Upper lobe of right lung (tissue), 1 donor: Measurements from ENCODE around the gene DTNB. TPM values are rescaled to one million over a fixed set of nuclear protein-coding genes. Genes with fewer than 3 reads are reported as not detected.

Experiments
- ATAC-seq: fragments of 200-7000 bp; cut with Tn5 transposase; one replicate; pipeline ENCODE4 v1.9.1; 2020; ENCODE audit warnings: mild to moderate bottlenecking, moderate library complexity
- DNase-seq: peaks from one replicate; pipeline ENCODE4 v3.0.0-alpha.2; 2020
- H3K27ac ChIP-seq: fragments of 200-600 bp; one replicate; pipeline ENCODE4 v1.8.0; 2022
- H3K27me3 ChIP-seq: fragments of 200-600 bp; one replicate; pipeline ENCODE4 v1.8.0; 2022; ENCODE audit warnings: mild to moderate bottlenecking
- H3K36me3 ChIP-seq: fragments of 200-600 bp; one replicate; pipeline ENCODE4 v1.8.0; 2022
- H3K4me1 ChIP-seq: fragments of 200-600 bp; one replicate; pipeline ENCODE4 v1.8.0; 2022
- H3K4me3 ChIP-seq: fragments of 200-600 bp; one replicate; pipeline ENCODE4 v1.8.0; 2022; ENCODE audit warnings: mild to moderate bottlenecking
- H3K9me3 ChIP-seq: fragments of 200-600 bp; one replicate; pipeline ENCODE4 v1.8.0; 2022
- intact Hi-C: fragments of 100-400 bp; cut with DNase I; formaldehyde crosslinking; loops from one replicate; pipeline ENCODE4 v1.11.0; 2022
- microRNA-seq: library from miRNA; unstranded; fragments of <30 nt; microRNA quantifications from one replicate; pipeline ENCODE4 v1.2.0, GENCODE V29; 2020; ENCODE audit warnings: borderline microRNAs expressed
- total RNA-seq: library from RNA; stranded (reverse); fragmentation: NEBNext Ultra II Directional; extraction: Animal tissue kit (Norgen Biotek cat#: 25700); gene quantifications from one replicate; pipeline ENCODE4 v1.2.1, GENCODE V29; 2021
- TF ChIP-seq, protein P1 (sequence below): fragments of 200-600 bp; IDR thresholded peaks from one replicate; pipeline ENCODE4 v1.8.0; 2022; ENCODE audit warnings: antibody characterized with exemption
- donor health status: DM: no; HTN: yes; CAD: no; lungs with severe emphysema.

Gene DTNB
- total RNA-seq, 1 donor from 2014 or later = 18.1 TPM

DNA sequence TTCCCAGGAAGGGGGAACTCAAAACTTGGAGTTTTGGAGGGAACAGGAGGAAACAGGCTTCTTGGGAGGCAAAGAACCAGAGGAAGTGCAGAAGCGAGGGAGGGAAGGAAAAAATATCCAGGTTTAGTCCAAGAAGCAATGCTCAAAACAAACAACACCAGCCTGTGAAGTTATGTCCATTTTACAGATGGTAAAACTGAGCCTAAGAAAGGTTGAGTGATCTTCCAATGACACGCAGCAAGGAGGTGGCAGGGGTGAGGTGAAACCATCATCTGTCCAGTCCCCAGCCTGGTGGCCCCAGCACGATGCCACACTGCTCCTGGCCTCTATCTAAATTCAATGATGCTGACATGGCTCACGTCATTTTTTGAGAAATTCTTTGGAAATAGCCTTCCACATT, 342.4 kb downstream of the DTNB start:
- intact Hi-C loops = no loop called here
- DNase-seq (no peak), ATAC-seq (no peak)
- TF ChIP-seq, protein P1, sequence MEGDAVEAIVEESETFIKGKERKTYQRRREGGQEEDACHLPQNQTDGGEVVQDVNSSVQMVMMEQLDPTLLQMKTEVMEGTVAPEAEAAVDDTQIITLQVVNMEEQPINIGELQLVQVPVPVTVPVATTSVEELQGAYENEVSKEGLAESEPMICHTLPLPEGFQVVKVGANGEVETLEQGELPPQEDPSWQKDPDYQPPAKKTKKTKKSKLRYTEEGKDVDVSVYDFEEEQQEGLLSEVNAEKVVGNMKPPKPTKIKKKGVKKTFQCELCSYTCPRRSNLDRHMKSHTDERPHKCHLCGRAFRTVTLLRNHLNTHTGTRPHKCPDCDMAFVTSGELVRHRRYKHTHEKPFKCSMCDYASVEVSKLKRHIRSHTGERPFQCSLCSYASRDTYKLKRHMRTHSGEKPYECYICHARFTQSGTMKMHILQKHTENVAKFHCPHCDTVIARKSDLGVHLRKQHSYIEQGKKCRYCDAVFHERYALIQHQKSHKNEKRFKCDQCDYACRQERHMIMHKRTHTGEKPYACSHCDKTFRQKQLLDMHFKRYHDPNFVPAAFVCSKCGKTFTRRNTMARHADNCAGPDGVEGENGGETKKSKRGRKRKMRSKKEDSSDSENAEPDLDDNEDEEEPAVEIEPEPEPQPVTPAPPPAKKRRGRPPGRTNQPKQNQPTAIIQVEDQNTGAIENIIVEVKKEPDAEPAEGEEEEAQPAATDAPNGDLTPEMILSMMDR = no peak
- H3K27ac ChIP-seq = no peak overlapping the region
- no peak overlapping the region for H3K4me3 ChIP-seq
- H3K36me3 ChIP-seq = no peaks in the 10 kb centered on the region
- no peaks in the 10 kb centered on the region for H3K9me3 ChIP-seq
- no peaks in the 10 kb centered on the region for H3K4me1 ChIP-seq
- H3K27me3 ChIP-seq = no peaks in the 10 kb centered on the region

DNA sequence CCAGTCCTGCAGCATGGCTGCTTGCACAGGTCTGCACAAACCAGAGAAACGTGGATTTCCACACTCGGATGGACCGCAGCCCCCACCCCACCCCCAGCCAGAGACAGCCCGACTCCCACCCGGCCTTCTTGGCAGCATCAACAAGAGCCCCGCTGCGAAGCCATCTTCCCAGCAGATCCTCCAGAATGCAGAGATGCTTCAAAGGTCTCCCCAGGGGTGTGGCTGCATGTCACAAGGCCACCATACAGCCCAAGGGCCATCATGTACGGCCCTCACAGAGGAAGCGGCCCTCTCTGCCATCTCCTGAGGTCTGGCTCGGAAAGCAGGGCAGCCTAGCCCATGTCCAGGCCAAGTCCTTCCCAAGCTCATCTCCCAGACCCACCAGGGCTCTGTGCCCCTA, 343.1 kb downstream of the DTNB start:
- H3K27me3 ChIP-seq = no peaks in the 10 kb centered on the region
- H3K27ac ChIP-seq = no peak overlapping the region
- H3K36me3 ChIP-seq = no peaks in the 10 kb centered on the region
- H3K9me3 ChIP-seq = no peaks in the 10 kb centered on the region
- no peak overlapping the region for H3K4me3 ChIP-seq
- ATAC-seq = no peak
- TF ChIP-seq, protein P1 = no peak
- no peak for DNase-seq
- H3K4me1 ChIP-seq = no peaks in the 10 kb centered on the region
- intact Hi-C loops = no loop called here

DNA sequence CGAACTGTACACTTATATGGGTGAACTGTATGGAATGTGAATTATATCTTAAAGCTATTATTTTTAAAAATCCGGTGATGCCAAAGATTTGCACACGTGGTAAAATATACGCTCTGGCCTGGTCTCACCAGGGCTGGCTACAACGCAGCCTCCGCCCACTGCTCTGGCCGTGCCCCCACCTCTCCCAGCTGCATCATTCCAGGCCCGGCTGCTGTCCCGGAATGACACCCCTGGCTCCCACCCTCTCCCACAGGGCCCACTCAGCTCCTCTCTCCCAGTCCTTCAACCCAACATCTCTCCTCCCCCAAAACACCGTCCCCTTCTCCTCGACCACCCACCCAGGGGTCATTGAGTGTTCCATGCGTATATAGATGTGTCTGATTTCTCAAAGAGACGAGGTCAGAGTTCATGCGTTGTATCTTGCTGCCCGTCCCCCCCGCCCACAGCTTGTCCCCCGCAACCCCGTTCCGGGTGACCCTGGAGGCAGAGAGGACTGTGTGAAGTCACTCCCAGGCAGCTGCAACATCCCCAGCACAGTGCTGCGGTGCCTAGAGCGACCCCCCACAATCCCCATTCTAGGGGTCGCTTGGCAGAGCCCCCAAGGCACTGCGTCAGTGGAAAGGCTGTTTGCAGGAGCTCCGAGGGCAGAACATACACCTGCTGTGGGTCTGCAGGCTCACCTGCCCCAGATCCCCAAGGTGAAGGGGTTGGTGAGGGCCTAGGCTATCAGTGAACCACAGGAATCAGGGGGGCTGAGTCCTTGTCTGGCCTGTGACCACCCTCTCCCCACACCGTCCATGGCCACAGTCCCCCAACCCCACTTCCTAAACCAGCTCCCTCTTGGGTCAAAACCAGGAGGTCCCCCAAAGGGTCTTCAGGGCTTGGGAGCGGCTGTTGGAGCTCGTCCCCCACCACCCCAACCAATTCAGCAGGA, 345.0 kb downstream of the DTNB start:
- no peaks in the 10 kb centered on the region for H3K27me3 ChIP-seq
- intact Hi-C loops = no loop called here
- no peak overlapping the region for H3K27ac ChIP-seq
- H3K4me1 ChIP-seq = no peaks in the 10 kb centered on the region
- no peak overlapping the region for H3K4me3 ChIP-seq
- no peaks in the 10 kb centered on the region for H3K9me3 ChIP-seq
- DNase-seq (no peak), ATAC-seq (no peak)
- TF ChIP-seq, protein P1 = no peak
- no peaks in the 10 kb centered on the region for H3K36me3 ChIP-seq

Small RNAs within 50 kb of the gene (microRNA-seq; reads per million reads assigned to microRNA genes)
- 39.8 reads per million, percentile 54 among the genes with 10 or more reads in this experiment for gene MIR1301

Other genes starting within 250 kb of the DTNB start
- 34.3 TPM for gene ASXL2, start 204.9 kb upstream of the DTNB start, total RNA-seq